Aorta (tissue), 5 donors: ENCODE results near the gene CXCR5. TPM values are rescaled to one million over a fixed set of nuclear protein-coding genes. Genes with fewer than 3 reads are reported as not detected.
A peak's percentile ranks its signal among the peaks of the same experiment; 100 is the strongest.

Source experiments
- ATAC-seq: fragments of 200-7000 bp; cut with Tn5 transposase; one replicate; pipeline ENCODE4 v1.9.1; 2022; ENCODE audit warnings: moderate library complexity; ENCODE audit not compliant: low FRiP score
- DNase-seq, 2 donors: peaks; one replicate each; pipeline ENCODE4 v3.0.0-alpha.2; 2020
- H3K27ac ChIP-seq, 2 donors: one replicate each; pipeline ENCODE4 v1.5.1; 2013; ENCODE audit warnings: low read length in 2 of 2, mild to moderate bottlenecking in 2 of 2, moderate library complexity in 2 of 2, control low read depth in 1 of 2, inconsistent platforms in 1 of 2, low read depth in 1 of 2
- H3K27me3 ChIP-seq, 2 donors: one replicate each; pipeline ENCODE4 v1.6.1; 2013; ENCODE audit warnings: control low read depth in 1 of 2, low read length in 1 of 2, mild to moderate bottlenecking in 1 of 2, moderate library complexity in 1 of 2; ENCODE audit not compliant: insufficient read depth in 2 of 2, control insufficient read depth in 1 of 2
- H3K36me3 ChIP-seq, 2 donors: one replicate each; pipeline ENCODE4 v1.6.1; 2013; ENCODE audit warnings: control low read depth in 1 of 2, low read length in 1 of 2, mild to moderate bottlenecking in 1 of 2; ENCODE audit not compliant: insufficient read depth in 2 of 2, control insufficient read depth in 1 of 2
- H3K4me1 ChIP-seq, 2 donors: one replicate each; pipeline ENCODE4 v1.6.1; 2013; ENCODE audit warnings: low read length in 2 of 2, control low read depth in 1 of 2, mild to moderate bottlenecking in 1 of 2, moderate library complexity in 1 of 2; ENCODE audit not compliant: insufficient read depth in 2 of 2, control insufficient read depth in 1 of 2
- H3K4me3 ChIP-seq, 2 donors: one replicate each; pipeline ENCODE4 v1.5.1; 2013; ENCODE audit warnings: low read length in 2 of 2, control low read depth in 1 of 2, mild to moderate bottlenecking in 1 of 2
- H3K9me3 ChIP-seq: one replicate; pipeline ENCODE4 v1.6.1; 2013; ENCODE audit warnings: mild to moderate bottlenecking, low read length; ENCODE audit not compliant: control insufficient read depth
- WGBS, 2 donors: extraction: QIAGEN DNeasy Blood & Tissue Kit; methylation state at CpG; one replicate each; pipeline ENCODE4 v1.1.7; 2013; 5-methylcytosine and 5-hydroxymethylcytosine counted together
- intact Hi-C, 2 donors: fragments of 100-400 bp; cut with DNase I; formaldehyde crosslinking; loops; one replicate each; pipeline versions ENCODE4 v1.14.2 to v1.15.0; 2022
- polyA plus RNA-seq, 2 donors: library from polyadenylated mRNA; stranded (reverse); fragments of 200-250 nt; gene quantifications; one replicate each; pipeline ENCODE4 v1.2.3, GENCODE V29; 2013
- total RNA-seq, 2 donors: library from RNA; stranded (reverse); fragmentation: NEBNext Ultra II Directional; extraction: Animal tissue kit (Norgen Biotek cat#: 25700); gene quantifications; one replicate each; pipeline ENCODE4 v1.2.1, GENCODE V29; 2021
- donor health status: healthy with polysubstance abuse.
- donor health status: Bipolar disorder and iron deficiency.
- donor health status: DM: no; HTN: no; CAD: no.
- donor health status: DM: no; HTN: no; CAD: no.
- donor health status: DM: yes; HTN: yes; CAD: no.

CXCR5 gene
- total and polyA plus RNA-seq, 4 donors, result 0.06 to 0.69 (median 0.20) TPM

DNA sequence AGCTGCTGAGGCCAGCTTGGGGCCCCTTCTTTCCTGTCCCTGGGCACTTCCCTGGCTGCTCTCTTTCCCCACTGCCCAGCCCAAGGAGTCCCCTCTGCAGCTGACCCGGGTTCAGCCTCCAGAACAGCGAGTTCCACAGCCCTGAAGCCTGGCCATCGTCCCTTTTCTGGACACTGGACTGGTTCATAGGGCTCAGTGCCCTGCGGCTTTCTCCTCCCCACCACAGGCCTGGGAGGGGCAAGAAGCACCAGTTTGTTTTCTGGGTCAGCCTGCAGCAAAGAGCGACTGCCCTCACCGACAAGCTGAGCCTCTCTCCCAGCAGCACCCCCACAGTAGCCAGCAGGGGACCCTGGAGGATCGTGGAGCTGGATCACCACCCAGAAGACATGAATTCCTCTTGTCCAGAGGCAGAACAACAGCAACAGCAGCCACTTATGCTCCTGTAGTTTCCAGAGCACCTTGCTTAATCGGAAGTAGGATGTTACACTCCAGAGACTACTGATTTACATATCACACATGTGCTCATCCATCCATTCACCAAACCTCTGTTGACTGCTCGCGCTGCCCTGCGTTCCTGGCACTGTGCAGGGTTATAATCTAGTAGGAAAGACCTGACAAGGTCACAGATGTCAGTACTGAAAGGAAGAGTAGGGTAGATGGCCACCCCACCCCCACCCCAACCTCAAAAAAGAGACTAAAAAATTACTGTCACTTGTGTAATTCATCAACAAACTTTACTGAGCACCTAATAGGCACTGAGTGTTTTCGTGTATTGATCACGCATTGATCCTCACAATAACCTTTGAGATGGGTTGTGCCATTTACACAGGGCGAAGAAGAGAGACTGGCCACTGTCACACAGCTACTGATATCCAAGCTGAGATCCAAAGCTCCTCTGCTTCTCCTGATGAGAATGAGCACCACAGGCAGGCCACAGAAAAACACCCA, 13.0 kb upstream of the CXCR5 start:
- intact Hi-C loops, result no loop called here
- DNase-seq, result peak in 1 of 2 donors; percentile 66
- H3K4me3 ChIP-seq, result no peak overlapping the region
- H3K36me3 ChIP-seq, result no peaks in the 10 kb centered on the region
- H3K27ac ChIP-seq, result peak overlapping the region; percentile 85 to 96
- no peaks in the 10 kb centered on the region for H3K4me1 ChIP-seq
- peak; percentile 87 for ATAC-seq
- no peaks in the 10 kb centered on the region for H3K27me3 ChIP-seq
- H3K9me3 ChIP-seq, result no peaks in the 10 kb centered on the region
- 36 to 37% methylated on average over 14 of the region's 14 CpGs for WGBS, 2 donors

DNA sequence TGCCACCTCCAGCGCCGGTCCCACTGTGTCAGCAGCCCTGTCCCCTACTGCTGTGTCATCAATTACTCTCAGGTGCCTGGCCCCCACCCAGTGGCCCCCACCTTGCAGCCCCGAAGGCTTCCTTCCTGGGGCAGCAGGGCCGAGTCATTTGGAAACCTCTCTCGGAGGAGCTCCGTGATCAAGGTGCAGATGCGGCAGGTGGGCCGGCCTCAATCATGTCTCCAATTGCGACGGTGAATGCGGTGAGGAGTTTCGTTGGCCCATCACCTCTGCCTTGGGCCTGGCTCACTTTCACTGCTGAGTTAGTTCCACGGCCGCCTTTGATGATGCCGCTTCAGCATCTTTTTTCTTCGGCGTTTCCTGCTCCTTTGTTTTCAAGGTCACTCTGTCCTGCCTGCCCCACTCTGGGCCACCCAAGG, 11.3 kb upstream of the CXCR5 start:
- Histone ChIP-seq H3K4me3 (no peak overlapping the region), H3K36me3 (no peaks in the 10 kb centered on the region), H3K4me1 (no peaks in the 10 kb centered on the region), H3K27me3 (no peaks in the 10 kb centered on the region), H3K27ac (no peak overlapping the region), H3K9me3 (no peaks in the 10 kb centered on the region)
- ATAC-seq (no peak), DNase-seq (no peak)
- WGBS, 2 donors, result 93 to 94% methylated on average over 17 of the region's 17 CpGs
- intact Hi-C loops, result no loop called here

DNA sequence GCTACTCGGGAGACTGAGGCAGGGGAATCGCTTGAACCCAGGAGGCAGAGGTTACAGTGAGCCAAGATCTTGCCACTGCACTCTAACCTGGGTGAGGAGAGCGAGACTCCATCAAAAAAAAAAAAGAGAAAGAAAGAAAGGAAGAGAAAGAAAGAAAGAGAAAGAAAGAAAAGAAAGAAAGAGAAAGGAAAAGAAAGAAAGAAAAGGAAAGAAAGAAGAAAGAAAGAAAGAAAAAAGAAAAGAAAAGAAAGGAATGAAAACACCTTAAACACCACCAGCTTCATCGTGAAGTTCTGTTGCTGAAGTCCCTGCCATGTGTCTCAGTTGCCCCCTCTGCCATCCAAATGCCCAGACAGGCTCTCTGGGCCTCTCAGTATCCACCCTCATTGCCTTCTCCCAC, 9.9 kb upstream of the CXCR5 start:
- Histone ChIP-seq H3K4me3 (no peak overlapping the region), H3K27ac (no peak overlapping the region), H3K9me3 (no peaks in the 10 kb centered on the region), H3K36me3 (no peaks in the 10 kb centered on the region), H3K4me1 (no peaks in the 10 kb centered on the region), H3K27me3 (no peaks in the 10 kb centered on the region)
- ATAC-seq (no peak), DNase-seq (no peak)
- intact Hi-C loops, result no loop called here
- 82 to 96% methylated on average over 4 of the region's 4 CpGs for WGBS, 2 donors

- no peak overlapping the region for H3K4me3 ChIP-seq
- H3K9me3 ChIP-seq, result no peaks in the 10 kb centered on the region
- H3K36me3 ChIP-seq, result no peaks in the 10 kb centered on the region
- H3K27ac ChIP-seq, result no peak overlapping the region
- no peaks in the 10 kb centered on the region for H3K4me1 ChIP-seq
- DNase-seq, result no peak
- H3K27me3 ChIP-seq, result no peaks in the 10 kb centered on the region
- intact Hi-C loops, result no loop called here
- no peak for ATAC-seq
- 86 to 89% methylated on average over 10 of the region's 10 CpGs for WGBS, 2 donors
Measured at GRCh38 chr11:118876286-118876685, 7.4 kb upstream of the CXCR5 start.

GRCh38 chr11:118877487-118878162, 6.1 kb upstream of the CXCR5 start:
- H3K4me3 ChIP-seq, result no peak overlapping the region
- 91% methylated on average over 11 of the region's 11 CpGs for WGBS, 2 donors
- DNase-seq (no peak), ATAC-seq (no peak)
- H3K27ac ChIP-seq, result no peak overlapping the region
- intact Hi-C loops, result no loop called here
- no peaks in the 10 kb centered on the region for H3K27me3 ChIP-seq
- no peaks in the 10 kb centered on the region for H3K4me1 ChIP-seq
- no peaks in the 10 kb centered on the region for H3K36me3 ChIP-seq
- H3K9me3 ChIP-seq, result no peaks in the 10 kb centered on the region

DNA sequence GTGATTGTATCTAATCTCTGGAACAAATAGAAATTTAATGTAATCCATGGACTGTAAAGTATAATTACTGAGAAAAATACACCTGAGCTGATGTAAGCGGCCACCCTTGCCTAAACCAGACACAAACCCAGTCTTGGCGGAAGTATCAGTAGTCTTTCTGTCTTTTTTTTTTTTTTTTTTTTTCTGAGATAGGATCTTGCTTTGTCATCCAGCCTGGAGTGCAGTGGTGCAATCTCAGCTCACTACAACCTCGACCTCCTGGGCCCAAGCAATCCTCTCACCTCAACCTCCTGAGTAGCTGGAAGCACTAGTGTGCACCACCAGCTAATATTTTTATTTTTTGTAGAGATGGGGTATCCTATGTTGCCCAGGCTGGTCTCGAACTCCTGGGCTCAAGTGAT, 5.5 kb upstream of the CXCR5 start:
- Histone ChIP-seq H3K36me3 (no peaks in the 10 kb centered on the region), H3K4me1 (no peaks in the 10 kb centered on the region), H3K9me3 (no peaks in the 10 kb centered on the region), H3K4me3 (no peak overlapping the region), H3K27ac (no peak overlapping the region), H3K27me3 (no peaks in the 10 kb centered on the region)
- 93 to 99% methylated on average over 4 of the region's 4 CpGs for WGBS, 2 donors
- ATAC-seq (no peak), DNase-seq (no peak)
- intact Hi-C loops, result no loop called here

- Histone ChIP-seq H3K36me3 (no peaks in the 10 kb centered on the region), H3K4me1 (no peaks in the 10 kb centered on the region), H3K27ac (no peak overlapping the region), H3K4me3 (no peak overlapping the region), H3K9me3 (no peaks in the 10 kb centered on the region), H3K27me3 (no peaks in the 10 kb centered on the region)
- ATAC-seq (no peak), DNase-seq (no peak)
- intact Hi-C loops, result no loop called here
- WGBS, 2 donors, result 93% methylated on average over 3 of the region's 3 CpGs
Measured at GRCh38 chr11:118881228-118881627, 2.5 kb upstream of the CXCR5 start.

DNA sequence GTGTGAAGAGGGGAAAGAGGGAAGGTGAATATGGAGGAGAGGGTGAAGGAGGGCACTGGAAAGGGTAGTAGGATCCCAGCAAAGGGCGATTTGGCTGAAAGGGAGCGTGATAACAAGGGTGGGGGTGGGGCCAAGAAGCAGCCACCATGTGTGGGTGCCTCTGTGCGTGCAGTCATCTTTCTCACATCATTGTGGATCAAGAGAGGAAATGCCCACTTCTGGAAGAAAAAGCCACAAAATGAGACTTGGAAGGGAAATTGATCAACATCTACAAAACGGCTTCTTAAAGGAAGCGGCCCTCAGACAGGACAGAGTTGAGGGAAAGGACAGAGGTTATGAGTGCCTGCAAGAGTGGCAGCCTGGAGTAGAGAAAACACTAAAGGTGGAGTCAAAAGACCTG, 1.2 kb upstream of the CXCR5 start:
- Histone ChIP-seq H3K4me3 (no peak overlapping the region), H3K4me1 (no peaks in the 10 kb centered on the region), H3K27me3 (no peaks in the 10 kb centered on the region), H3K36me3 (no peaks in the 10 kb centered on the region), H3K27ac (peak overlapping the region in 1 of 2 donors; percentile 9), H3K9me3 (no peaks in the 10 kb centered on the region)
- intact Hi-C loops, result no loop called here
- ATAC-seq, result no peak
- 69 to 75% methylated on average over 5 of the region's 5 CpGs for whole genome bisulfite sequencing, 2 donors
- no peak for DNase-seq

- Histone ChIP-seq H3K4me3 (no peak overlapping the region), H3K4me1 (no peaks in the 10 kb centered on the region), H3K36me3 (no peaks in the 10 kb centered on the region), H3K27me3 (no peaks in the 10 kb centered on the region), H3K27ac (peak overlapping the region in 1 of 2 donors; percentile 39), H3K9me3 (no peaks in the 10 kb centered on the region)
- 0 to 4% methylated on average over 1 of the region's 1 CpG for WGBS, 2 donors
- intact Hi-C loops, result no loop called here
- ATAC-seq (no peak), DNase-seq (peak in 1 of 2 donors; percentile 81)
Measured at GRCh38 chr11:118883004-118883367, 706 bp upstream of the CXCR5 start.
